HG03342 (cell line): ENCODE results near the gene CDC42BPA.
"Not testable (repeated sequence)": the region's sequence is repeated elsewhere in the genome, so short reads cannot be mapped to it uniquely, and the experiment has no call there.

Experiments used
- ATAC-seq: cut with Tn5 transposase; IDR thresholded peaks from one replicate; pipeline ENCODE4 v1.9.1; 2021; ENCODE audit warnings: mild to moderate bottlenecking, moderate library complexity; ENCODE audit not compliant: unreplicated experiment

Gene CDC42BPA

GRCh38 chr1:227308367-227309336, 9.6 kb downstream of the CDC42BPA start:
- ATAC-seq = no peak

- ATAC-seq = no peak
Observed at GRCh38 chr1:227306689-227307088, 11.6 kb downstream of the CDC42BPA start.

- no peak for ATAC-seq
Observed at GRCh38 chr1:227305894-227306626, 12.2 kb downstream of the CDC42BPA start.

- ATAC-seq = no peak
Observed at GRCh38 chr1:227304665-227305064, 13.6 kb downstream of the CDC42BPA start.

GRCh38 chr1:227303662-227304061, 14.6 kb downstream of the CDC42BPA start:
- ATAC-seq = no peak

- ATAC-seq = no peak
Observed at GRCh38 chr1:227300682-227301081, 17.6 kb downstream of the CDC42BPA start.

- ATAC-seq = no peak
Observed at GRCh38 chr1:227299688-227300087, 18.6 kb downstream of the CDC42BPA start.

- no peak for ATAC-seq
Observed at GRCh38 chr1:227299241-227299627, 19.1 kb downstream of the CDC42BPA start.

- no peak for ATAC-seq
Observed at GRCh38 chr1:227298512-227299240, 19.6 kb downstream of the CDC42BPA start.

- ATAC-seq = no peak
Observed at GRCh38 chr1:227297073-227297793, 21.1 kb downstream of the CDC42BPA start.

GRCh38 chr1:227295609-227296008, 22.7 kb downstream of the CDC42BPA start:
- no peak for ATAC-seq

- ATAC-seq = no peak
Observed at GRCh38 chr1:227285745-227286144, 32.5 kb downstream of the CDC42BPA start.

- no peak for ATAC-seq
Observed at GRCh38 chr1:227281371-227281770, 36.9 kb downstream of the CDC42BPA start.

GRCh38 chr1:227280836-227281235, 37.5 kb downstream of the CDC42BPA start:
- ATAC-seq = no peak

- not testable (repeated sequence) for ATAC-seq
Observed at GRCh38 chr1:227276156-227276693, 42.1 kb downstream of the CDC42BPA start.

GRCh38 chr1:227273557-227273956, 44.7 kb downstream of the CDC42BPA start:
- no peak for ATAC-seq

GRCh38 chr1:227272428-227272827, 45.9 kb downstream of the CDC42BPA start:
- no peak for ATAC-seq

- no peak for ATAC-seq
Observed at GRCh38 chr1:227270554-227270953, 47.7 kb downstream of the CDC42BPA start.

- no peak for ATAC-seq
Observed at GRCh38 chr1:227268943-227269342, 49.3 kb downstream of the CDC42BPA start.

GRCh38 chr1:227265891-227266290, 52.4 kb downstream of the CDC42BPA start:
- no peak for ATAC-seq
